AG04450 (cell line): ENCODE results near the gene POLE4. TPM values are rescaled to one million over a fixed set of nuclear protein-coding genes. Genes with fewer than 3 reads are reported as not detected.

Experiments
- CTCF ChIA-PET: fragments of 300-600, 350-600 bp; formaldehyde crosslinking; extraction: SDS; loops from one replicate; lab custom pipeline; 2022; ENCODE audit warnings: antibody characterized with exemption, inconsistent platforms; lab: Charles Lee
- POLR2A ChIA-PET: fragments of 350-600 bp; formaldehyde crosslinking; extraction: SDS; loops from one replicate; lab custom pipeline; 2021; ENCODE audit warnings: antibody characterized with exemption, inconsistent platforms; lab: Yijun Ruan, JAX
- DNase-seq: peaks from one replicate; pipeline ENCODE4 v3.0.0-alpha.2; 2011; ENCODE audit warnings: low read depth, low spot score
- H3K27ac ChIP-seq: one replicate; pipeline ENCODE4 v1.5.1; 2012; ENCODE audit warnings: low read depth, low read length, control low read depth
- H3K27me3 ChIP-seq: one replicate; pipeline ENCODE4 v1.6.0; 2012; ENCODE audit warnings: low read length; ENCODE audit not compliant: control insufficient read depth, insufficient read depth
- H3K4me3 ChIP-seq: 2 replicates; pipeline ENCODE4 v1.5.1; 2011; ENCODE audit warnings: mild to moderate bottlenecking, low read depth, low read length, control low read depth
- H3K9me3 ChIP-seq: 2 replicates; pipeline ENCODE4 v1.5.1; 2012; ENCODE audit warnings: low read length; ENCODE audit not compliant: control insufficient read depth, insufficient read depth
- polyA minus RNA-seq: library from RNA; depleted of rRNA, polyadenylated mRNA; stranded (reverse); fragments of >200 nt; gene quantifications from 2 replicates; pipeline ENCODE4 v1.2.3, GENCODE V29; 2011; rRNA and poly(A)+ RNA removed
- polyA plus RNA-seq: library from polyadenylated mRNA; depleted of rRNA; stranded (reverse); fragments of >200 nt; gene quantifications from 2 replicates; pipeline ENCODE4 v1.2.3, GENCODE V29; 2011; rRNA removed
- TF ChIP-seq, protein P1 (sequence below): IDR thresholded peaks from 2 replicates; pipeline ENCODE4 v1.5.1; 2011; ENCODE audit warnings: low read depth, low read length, control low read depth, inconsistent platforms

Gene POLE4, protein sequence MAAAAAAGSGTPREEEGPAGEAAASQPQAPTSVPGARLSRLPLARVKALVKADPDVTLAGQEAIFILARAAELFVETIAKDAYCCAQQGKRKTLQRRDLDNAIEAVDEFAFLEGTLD
- 47.9 and 50.2 TPM in 2 replicates for polyA plus RNA-seq
- polyA minus RNA-seq: 11.4 TPM in 2 replicates

DNA sequence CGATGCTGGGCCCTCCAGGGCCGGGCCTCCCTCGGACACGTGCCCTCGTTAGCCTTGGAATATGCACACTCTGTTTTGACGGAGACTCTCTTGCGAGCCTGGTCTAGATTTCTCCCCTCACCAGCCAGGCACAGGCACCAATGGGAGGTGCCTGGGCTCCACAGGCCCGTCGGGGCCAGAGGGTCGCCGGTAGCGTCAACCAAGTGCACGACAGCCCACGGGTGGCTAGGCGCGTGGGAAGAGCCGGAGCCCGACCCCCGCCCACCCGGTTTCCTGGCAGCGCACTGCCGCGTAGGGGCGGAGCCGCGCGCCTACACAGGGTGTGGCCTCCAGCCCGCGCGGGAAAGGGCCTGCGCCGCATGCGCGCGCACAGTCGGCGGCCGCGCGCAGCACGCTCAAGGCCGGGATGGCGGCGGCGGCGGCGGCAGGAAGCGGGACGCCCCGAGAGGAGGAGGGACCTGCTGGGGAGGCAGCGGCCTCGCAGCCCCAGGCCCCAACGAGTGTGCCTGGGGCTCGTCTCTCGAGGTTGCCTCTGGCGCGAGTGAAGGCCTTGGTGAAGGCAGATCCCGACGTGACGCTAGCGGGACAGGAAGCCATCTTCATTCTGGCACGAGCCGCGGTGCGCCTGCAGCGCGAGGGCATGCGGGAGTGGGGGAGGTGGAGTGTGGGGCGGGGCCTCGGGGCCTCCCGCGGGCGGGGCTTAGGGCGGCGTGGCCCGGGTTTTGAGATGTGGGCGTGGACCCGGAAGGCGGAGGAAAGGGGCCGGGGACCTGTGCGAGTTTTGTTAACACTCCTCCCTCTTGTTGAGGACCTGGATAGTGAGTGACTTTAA is at the start of gene POLE4:
Gene POLE4, plus strand, starts transcription at position 370 of the 832 bp plus-strand sequence. Its CDS starts 37 bp downstream, at position 407.
- TF ChIP-seq, protein P1, sequence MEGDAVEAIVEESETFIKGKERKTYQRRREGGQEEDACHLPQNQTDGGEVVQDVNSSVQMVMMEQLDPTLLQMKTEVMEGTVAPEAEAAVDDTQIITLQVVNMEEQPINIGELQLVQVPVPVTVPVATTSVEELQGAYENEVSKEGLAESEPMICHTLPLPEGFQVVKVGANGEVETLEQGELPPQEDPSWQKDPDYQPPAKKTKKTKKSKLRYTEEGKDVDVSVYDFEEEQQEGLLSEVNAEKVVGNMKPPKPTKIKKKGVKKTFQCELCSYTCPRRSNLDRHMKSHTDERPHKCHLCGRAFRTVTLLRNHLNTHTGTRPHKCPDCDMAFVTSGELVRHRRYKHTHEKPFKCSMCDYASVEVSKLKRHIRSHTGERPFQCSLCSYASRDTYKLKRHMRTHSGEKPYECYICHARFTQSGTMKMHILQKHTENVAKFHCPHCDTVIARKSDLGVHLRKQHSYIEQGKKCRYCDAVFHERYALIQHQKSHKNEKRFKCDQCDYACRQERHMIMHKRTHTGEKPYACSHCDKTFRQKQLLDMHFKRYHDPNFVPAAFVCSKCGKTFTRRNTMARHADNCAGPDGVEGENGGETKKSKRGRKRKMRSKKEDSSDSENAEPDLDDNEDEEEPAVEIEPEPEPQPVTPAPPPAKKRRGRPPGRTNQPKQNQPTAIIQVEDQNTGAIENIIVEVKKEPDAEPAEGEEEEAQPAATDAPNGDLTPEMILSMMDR: no peak
- H3K9me3 ChIP-seq: peaks cover 11% of the 10 kb centered on the region
- CTCF ChIA-PET: no interaction called here

GRCh38 chr2:74908748-74909444 is 49.5 kb upstream of the POLE4 start:
- CTCF ChIA-PET: no interaction called here
- Histone ChIP-seq H3K27me3 (peaks cover 5% of the 10 kb centered on the region), H3K27ac (no peak overlapping the region), H3K4me3 (peak overlapping the region; percentile 3), H3K9me3 (no peaks in the 10 kb centered on the region; the same call in 1 of the 2 replicates)
- DNase-seq: no peak
- POLR2A ChIA-PET: no interaction called here
- TF ChIP-seq, protein P1: no peak

More for the DNA sequence above, at the start of gene POLE4:
- H3K27ac ChIP-seq: peak within 1 kb of the TSS; percentile 78
- peak within 1 kb of the TSS; percentile 84 for H3K4me3 ChIP-seq
- H3K27me3 ChIP-seq: no peaks in the 10 kb centered on the region
- peak; percentile 46 for DNase-seq
- POLR2A ChIA-PET: no interaction called here

GRCh38 chr2:74910245-74910644 is 48.2 kb upstream of the POLE4 start:
- Histone ChIP-seq H3K27me3 (peaks cover 5% of the 10 kb centered on the region), H3K4me3 (no peak overlapping the region), H3K9me3 (no peaks in the 10 kb centered on the region; the same call in 1 of the 2 replicates), H3K27ac (no peak overlapping the region)
- TF ChIP-seq, protein P1: no peak
- ChIA-PET POLR2A (no interaction called here), CTCF (interaction anchor here (1.0 kb wide), 1 partner anchor 154 kb away, joined by 3 read pairs; no protein-coding TSS in a partner anchor)
- DNase-seq: no peak

GRCh38 chr2:74911061-74911460 is 47.4 kb upstream of the POLE4 start:
- Histone ChIP-seq H3K27ac (no peak overlapping the region), H3K4me3 (no peak overlapping the region), H3K27me3 (peaks cover 5% of the 10 kb centered on the region), H3K9me3 (no peaks in the 10 kb centered on the region; the same call in 1 of the 2 replicates)
- DNase-seq: no peak
- TF ChIP-seq, protein P1: no peak
- CTCF ChIA-PET: interaction anchor here (0.7 kb wide), 1 partner anchor 9 kb away, joined by 4 read pairs; no protein-coding TSS in a partner anchor
- POLR2A ChIA-PET: no interaction called here
